CD1c-positive myeloid dendritic cell (primary cell): ENCODE data around the gene PDXDC1.
A peak's percentile ranks its signal among the peaks of the same experiment; 100 is the strongest.
"Not testable (repeated sequence)": the region's sequence is repeated elsewhere in the genome, so short reads cannot be mapped to it uniquely, and the experiment has no call there.

ENCODE experiments used
- DNase-seq: peaks from one replicate; pipeline ENCODE4 v3.0.0-alpha.2; 2016; ENCODE audit errors: extremely low spot score

The PDXDC1 gene, protein sequence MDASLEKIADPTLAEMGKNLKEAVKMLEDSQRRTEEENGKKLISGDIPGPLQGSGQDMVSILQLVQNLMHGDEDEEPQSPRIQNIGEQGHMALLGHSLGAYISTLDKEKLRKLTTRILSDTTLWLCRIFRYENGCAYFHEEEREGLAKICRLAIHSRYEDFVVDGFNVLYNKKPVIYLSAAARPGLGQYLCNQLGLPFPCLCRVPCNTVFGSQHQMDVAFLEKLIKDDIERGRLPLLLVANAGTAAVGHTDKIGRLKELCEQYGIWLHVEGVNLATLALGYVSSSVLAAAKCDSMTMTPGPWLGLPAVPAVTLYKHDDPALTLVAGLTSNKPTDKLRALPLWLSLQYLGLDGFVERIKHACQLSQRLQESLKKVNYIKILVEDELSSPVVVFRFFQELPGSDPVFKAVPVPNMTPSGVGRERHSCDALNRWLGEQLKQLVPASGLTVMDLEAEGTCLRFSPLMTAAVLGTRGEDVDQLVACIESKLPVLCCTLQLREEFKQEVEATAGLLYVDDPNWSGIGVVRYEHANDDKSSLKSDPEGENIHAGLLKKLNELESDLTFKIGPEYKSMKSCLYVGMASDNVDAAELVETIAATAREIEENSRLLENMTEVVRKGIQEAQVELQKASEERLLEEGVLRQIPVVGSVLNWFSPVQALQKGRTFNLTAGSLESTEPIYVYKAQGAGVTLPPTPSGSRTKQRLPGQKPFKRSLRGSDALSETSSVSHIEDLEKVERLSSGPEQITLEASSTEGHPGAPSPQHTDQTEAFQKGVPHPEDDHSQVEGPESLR

GRCh38 chr16:14974656-14975417 lies at the start of gene PDXDC1:
Gene PDXDC1, plus strand, starts transcription at chr16:14975026. Its CDS starts 174 bp downstream, at chr16:14975200.
- peak; percentile 99 for DNase-seq

GRCh38 chr16:14928064-14928714 lies 46.6 kb upstream of the PDXDC1 start:
- peak; percentile 0 for DNase-seq

DNA sequence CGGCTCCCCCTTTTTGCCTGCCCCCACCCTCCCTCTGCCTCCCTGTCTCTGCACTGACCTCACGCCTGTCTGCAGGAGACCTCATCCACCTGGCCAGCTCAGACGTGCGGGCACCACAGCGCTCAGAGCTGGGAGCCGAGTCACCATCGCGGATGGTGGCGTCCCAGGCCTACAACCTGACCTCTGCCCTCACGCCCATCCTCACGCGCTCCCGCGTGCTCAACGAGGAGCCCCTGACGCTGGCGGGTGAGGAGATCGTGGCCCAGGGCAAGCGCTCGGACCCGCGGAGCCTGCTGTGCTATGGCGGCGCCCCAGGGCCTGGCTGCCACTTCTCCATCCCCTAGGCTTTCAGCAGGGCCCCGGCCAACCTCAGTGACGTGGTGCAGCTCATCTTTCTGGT lies 45.6 kb upstream of the PDXDC1 start:
- not testable (repeated sequence) for DNase-seq

DNA sequence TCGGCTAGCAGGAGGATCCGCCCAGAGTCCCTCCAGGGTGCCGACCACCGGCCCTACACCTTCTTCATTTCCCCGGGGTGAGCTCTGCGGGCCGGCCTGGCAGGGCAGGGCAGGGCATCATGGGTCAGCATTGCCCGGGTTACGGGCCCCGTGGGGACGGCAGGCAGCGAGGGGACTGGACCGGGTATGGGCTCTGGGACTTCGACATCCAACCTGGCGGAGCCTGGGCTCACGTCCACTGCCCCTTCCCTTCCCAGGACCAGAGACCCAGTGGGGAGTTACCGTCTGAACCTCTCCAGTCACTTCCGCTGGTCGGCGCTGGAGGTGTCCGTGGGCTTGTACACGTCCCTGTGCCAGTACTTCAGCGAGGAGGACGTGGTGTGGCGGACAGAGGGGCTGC lies 44.6 kb upstream of the PDXDC1 start:
- not testable (repeated sequence) for DNase-seq

DNA sequence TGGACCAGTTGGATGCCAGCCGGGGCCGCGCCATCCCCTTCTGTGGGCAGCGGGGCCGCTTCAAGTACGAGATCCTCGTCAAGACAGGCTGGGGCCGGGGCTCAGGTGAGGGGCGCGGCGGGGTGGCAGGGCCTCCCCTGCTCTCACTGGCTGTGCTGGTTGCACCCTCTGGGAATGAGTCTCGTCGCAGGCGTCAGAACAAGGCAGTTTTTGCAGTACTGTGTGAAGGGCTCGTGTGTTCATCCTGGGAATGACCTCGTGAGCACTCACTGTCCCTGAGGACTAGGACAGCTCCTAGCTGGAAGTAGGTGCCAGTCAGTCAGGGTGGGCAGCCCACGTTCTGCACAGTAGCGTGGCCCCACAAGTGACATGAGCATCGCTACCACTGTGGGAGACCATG lies 43.9 kb upstream of the PDXDC1 start:
- DNase-seq = not testable (repeated sequence)

DNA sequence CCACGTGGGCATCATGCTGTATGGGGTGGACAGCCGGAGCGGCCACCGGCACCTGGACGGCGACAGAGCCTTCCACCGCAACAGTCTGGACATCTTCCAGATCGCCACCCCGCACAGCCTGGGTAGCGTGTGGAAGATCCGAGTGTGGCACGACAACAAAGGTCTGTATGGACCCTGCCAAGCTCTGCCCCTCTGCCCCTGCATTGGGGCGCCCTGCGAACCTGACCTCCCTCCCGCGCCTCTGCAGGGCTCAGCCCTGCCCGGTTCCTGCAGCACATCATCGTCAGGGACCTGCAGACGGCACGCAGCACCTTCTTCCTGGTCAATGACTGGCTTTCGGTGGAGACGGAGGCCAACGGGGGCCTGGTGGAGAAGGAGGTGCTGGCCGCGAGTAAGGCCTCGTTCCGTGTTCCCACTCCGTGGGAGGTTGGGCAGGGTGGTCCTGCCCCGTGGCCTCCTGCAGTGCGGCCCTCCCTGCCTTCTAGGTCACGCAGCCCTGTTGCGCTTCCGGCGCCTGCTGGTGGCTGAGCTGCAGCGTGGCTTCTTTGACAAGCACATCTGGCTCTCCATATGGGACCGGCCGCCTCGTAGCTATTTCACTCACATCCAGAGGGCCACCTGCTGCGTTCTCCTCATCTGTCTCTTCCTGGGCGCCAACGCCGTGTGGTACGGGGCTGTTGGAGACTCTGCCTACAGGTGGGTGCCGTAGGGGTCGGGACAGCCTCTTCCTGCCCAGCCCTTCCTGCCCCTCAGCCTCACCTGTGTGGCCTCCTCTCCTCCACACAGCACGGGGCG lies 42.0 kb upstream of the PDXDC1 start:
- DNase-seq = not testable (repeated sequence)

DNA sequence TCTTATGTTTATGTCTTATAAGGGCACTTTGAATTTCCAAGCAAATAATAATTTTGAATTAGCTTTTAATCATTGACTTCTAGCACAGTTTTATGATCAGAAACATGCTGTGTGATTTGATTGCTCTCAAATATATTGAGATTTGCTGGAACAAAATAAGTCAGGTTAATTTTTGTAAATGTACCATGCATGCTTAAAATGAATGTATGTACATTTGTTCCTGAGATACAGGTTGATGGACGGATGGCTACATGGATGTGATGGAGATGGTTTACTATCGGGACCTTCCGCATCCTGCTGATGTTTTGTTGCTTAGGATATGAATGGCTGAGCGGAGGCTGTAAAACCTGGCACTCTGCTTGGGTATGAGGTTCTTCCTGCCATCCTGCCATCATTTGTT lies 37.7 kb upstream of the PDXDC1 start, which contains the start of gene NPIPA1:
Gene NPIPA1 (plus strand): TSS at position 301 of the 400 bp plus-strand sequence. CDS start 0 bp downstream, at position 301.
- not testable (repeated sequence) for DNase-seq

DNA sequence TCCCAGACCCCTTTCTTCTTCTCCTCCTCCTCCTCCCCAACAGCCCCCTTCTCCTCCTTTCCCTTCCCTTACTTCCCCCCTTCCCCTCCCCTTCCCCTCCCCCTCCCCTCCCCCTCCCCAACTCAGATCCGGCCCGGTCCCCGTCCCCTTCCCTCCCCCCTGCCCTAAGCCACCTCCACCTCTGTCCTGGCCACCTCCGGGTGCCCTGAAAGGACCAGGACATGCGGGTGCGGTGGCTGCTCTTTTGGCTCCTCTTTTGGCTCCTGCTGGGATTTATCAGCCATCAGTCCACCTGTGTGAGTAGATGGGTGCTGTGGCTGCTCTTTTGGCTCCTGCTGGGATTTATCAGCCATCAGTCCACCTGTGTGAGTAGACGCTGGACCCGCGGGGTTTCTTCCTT lies 36.8 kb upstream of the PDXDC1 start:
- not testable (repeated sequence) for DNase-seq

- DNase-seq = not testable (repeated sequence)
Observed at GRCh38 chr16:14942686-14943085, 32.1 kb upstream of the PDXDC1 start.

DNA sequence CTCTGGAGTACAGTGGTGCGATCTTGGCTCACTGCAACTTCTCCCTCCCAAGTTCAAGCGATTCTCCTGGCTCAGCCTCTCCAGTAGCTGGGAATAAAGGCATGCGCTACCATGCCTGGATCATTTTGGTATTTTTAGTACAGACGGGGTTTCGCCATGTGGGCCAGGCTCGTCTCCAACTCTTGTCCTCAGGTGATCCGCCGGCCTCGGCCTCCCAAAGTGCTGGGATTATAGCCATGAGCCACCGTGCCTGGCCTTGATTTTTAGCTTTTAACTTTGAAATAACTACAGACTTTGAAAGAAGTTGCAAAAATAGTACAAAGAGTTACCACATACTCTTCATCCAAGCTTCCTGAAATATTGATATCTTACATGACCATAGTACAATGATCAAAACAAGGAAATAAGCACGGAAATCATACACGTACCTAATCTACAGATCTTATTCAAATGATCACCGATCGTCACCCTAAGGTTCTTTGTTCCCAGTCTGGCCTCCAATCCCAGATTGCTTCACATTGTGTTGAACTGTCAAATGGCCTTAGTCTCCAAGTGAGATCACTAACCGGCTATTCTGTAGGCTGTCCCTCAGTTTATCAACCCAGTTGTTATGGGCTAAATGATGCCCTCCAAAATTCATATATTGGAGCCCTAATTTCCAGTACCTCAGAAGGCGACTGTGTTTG lies 19.1 kb upstream of the PDXDC1 start:
- DNase-seq = no peak

GRCh38 chr16:14957576-14958322 lies 17.1 kb upstream of the PDXDC1 start:
- DNase-seq = no peak

DNA sequence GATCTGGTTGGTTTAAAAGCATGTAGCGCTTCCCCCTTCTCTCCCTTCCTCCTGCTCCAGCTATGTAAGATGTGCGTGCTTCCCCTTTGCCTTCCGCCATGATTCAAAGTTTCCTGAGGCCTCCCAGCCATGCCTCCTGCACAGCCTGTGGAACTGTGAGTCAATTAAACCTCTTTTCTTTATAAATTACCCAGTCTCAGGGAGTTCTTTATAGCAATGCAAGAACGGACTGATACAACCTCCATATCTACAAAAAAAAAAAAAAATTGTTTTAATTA lies 16.6 kb upstream of the PDXDC1 start:
- DNase-seq = no peak

DNA sequence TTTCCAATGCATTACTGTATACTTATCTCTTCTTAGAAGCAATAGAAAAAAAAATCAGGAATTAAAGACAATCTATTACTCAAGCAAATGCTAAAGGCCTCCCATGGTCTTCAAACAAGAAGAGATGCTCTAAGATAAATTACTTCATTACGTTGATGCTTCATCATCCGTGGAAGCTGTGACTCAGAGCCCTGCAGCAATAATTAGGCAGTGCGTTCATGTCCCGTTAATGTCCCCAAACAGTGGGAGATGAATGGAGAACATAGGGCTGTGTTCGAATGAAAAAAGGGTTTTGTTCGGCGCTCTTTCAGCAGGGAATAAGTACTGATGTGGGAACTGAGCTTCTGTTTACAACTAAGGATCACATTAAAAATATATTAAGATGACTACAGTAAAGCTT lies 15.9 kb upstream of the PDXDC1 start:
- no peak for DNase-seq

- no peak for DNase-seq
Observed at GRCh38 chr16:14961405-14962186, 13.2 kb upstream of the PDXDC1 start.

GRCh38 chr16:14963281-14964173 lies 11.3 kb upstream of the PDXDC1 start:
- DNase-seq = no peak

DNA sequence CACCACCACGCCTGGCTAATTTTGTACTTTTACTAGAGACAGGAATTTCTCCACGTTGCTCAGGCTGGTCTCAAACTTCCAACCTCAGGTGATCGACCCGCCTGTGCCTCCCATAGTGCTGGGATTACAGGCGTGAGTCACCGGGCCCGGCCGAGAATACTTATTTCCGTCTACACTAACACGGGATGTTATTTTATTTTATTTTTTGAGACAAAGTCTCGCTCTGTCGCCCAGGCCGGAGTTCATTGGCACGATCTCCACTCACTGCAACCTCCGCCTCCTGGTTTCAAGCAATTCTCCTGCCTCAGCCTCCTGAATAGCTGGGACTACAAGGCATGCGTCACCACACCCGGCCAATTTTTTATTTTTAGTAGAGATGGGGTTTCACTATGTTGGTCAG lies 9.5 kb upstream of the PDXDC1 start:
- no peak for DNase-seq

GRCh38 chr16:14969795-14970194 lies 5.0 kb upstream of the PDXDC1 start:
- DNase-seq = not testable (repeated sequence)
